Stimulated activated memory B cell treated with anti-CD40 and anti-IgM and Interleukin-4, amounts not matched to agents 10 μg/mL and 1 μg/mL and 100 μg/mL, for 72 hours (primary cell): ENCODE measurements around the gene CDH23.

Experiments used
- ATAC-seq: fragments of 150-1000 bp; cut with Tn5 transposase; 2 replicates; pipeline ENCODE4 v1.10.0; 2021
- H3K27ac Mint-ChIP-seq: one replicate; pipeline ENCODE4 v1.8.0; 2022; ENCODE audit warnings: mild to moderate bottlenecking, mixed read lengths
- H3K27me3 Mint-ChIP-seq: one replicate; pipeline ENCODE4 v1.8.0; 2022; ENCODE audit warnings: mixed read lengths
- H3K36me3 Mint-ChIP-seq: one replicate; pipeline ENCODE4 v1.8.0; 2022; ENCODE audit warnings: mixed read lengths
- H3K4me1 Mint-ChIP-seq: one replicate; pipeline ENCODE4 v1.8.0; 2022; ENCODE audit warnings: mixed read lengths
- H3K4me3 Mint-ChIP-seq: one replicate; pipeline ENCODE4 v1.8.0; 2022; ENCODE audit warnings: mild to moderate bottlenecking, moderate library complexity, mixed read lengths
- H3K9me3 Mint-ChIP-seq: one replicate; pipeline ENCODE4 v1.8.0; 2022; ENCODE audit warnings: mixed read lengths

CDH23 gene

DNA sequence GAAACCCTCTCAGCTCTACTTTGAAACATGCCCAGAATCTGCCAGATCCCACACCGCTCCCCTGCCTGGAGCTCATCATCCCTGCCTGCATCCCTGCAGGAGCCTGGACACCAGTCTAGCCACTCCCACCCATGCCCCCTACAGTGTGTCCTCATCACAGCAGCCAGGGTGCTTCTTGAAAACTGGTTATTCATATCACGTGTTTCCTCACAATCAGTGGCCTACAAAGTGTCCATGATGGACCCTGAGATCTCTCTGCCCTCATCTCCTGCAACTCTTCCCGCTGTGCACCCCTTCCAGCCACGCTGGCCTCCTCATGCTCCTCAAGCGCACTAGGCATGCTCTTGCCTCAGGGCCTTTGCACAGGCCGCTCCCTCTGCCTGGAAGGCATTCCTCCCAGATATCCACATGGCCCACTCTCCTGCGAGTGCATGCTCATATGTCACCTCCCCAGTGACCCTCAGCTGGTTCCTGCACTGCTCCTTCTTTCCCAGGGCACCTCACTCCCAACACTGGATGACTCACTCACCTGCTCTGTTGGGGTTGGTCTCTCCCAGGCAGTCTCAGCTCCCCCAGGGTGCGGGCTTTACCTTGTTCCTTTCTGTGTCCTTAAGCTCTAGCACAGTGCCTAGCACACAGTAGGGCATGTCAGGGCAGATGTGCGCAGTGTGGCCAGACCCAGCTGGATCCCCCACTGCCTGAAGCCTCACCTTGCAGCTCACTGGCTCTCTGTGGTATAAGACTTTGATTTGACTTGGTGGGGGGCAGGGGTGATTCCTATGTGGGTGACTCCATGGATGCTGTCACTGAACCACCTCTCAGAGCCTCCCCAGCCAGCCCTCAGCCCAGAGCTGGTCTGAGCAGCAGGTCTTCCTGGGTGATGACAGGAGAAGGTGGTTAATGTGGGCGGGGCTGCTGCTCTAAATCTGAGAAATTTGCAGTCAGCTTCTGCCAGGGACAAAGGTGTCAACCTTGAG is 37.3 kb downstream of the CDH23 start:
- Mint-ChIP-seq H3K27ac (no peak overlapping the region), H3K4me3 (no peak overlapping the region), H3K36me3 (no peaks in the 10 kb centered on the region), H3K27me3 (peaks cover 36% of the 10 kb centered on the region), H3K4me1 (no peaks in the 10 kb centered on the region), H3K9me3 (no peaks in the 10 kb centered on the region)
- no peak for ATAC-seq

DNA sequence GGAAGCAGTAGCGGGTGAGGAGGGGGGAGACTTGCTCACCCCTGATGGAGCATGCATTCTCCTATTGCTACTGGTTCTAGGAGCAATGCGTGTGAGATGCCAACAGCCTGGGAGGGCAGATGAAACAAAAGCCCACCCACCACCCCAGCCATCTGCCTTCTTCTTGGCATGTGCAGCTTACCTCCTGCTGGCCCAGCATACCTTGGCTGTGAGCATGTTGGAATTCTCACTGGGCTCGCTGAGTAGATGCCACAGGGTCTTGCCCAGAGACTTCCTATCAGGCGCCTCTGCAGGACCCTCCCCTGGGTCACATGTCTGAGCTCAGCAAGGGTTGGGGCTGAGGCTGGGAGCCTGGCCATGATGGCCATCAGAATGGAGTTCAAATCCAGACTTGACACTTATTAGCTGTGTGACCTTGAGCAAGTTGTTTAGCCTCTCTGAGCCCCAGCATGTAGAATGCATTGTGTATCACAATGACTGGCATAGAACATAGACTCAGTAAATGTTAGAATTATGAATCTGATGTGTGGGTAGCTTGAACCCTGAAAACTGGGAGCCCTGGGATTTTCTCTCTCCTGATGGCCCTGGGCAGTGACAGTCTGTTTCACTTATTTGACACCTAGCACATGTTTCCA is 38.2 kb downstream of the CDH23 start:
- Mint-ChIP-seq H3K4me3 (no peak overlapping the region), H3K9me3 (no peaks in the 10 kb centered on the region), H3K27me3 (peaks cover 28% of the 10 kb centered on the region)

DNA sequence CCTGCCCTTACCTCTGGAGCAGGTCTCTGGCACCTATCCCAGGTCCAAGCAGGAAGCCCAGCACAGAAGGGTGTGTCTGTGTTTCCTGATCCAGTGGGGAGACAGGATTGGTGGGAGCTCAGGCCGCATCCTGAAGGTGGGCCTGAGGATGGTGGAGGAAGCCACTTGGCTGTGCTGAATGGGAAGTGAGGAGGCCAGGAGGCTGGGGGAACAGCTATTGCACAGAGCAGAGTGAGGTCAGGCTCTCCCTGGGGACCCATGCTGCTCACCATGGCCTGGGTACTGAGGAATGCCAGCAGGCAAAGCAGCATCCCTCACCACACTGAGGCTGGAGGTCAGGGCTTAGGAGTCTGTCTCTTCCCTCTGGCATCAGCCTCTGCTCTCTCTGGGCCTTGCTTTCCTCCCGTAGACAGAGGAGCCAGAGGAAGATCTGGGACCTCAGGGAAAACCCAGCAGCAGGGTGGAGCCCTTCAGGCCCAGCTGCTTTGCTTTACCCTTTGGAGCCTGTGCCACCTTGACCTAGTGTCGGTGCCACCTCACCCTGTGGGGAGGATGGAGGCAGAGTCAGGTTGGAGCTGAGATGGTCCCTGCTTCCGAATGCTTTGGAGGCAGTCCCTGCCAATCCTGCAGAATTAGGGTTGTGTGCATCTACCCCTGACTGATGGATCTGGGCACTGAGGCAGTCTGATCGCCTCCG is 39.0 kb downstream of the CDH23 start:
- ATAC-seq, result peak; percentile 4
- H3K27me3 Mint-ChIP-seq, result peaks cover 25% of the 10 kb centered on the region
- no peak overlapping the region for H3K27ac Mint-ChIP-seq
- no peaks in the 10 kb centered on the region for H3K9me3 Mint-ChIP-seq
- H3K4me3 Mint-ChIP-seq, result no peak overlapping the region
- no peaks in the 10 kb centered on the region for H3K36me3 Mint-ChIP-seq
- no peaks in the 10 kb centered on the region for H3K4me1 Mint-ChIP-seq

More for the DNA sequence above, 38.2 kb downstream of the CDH23 start:
- H3K36me3 Mint-ChIP-seq, result no peaks in the 10 kb centered on the region
- ATAC-seq, result no peak
- no peaks in the 10 kb centered on the region for H3K4me1 Mint-ChIP-seq
- no peak overlapping the region for H3K27ac Mint-ChIP-seq

DNA sequence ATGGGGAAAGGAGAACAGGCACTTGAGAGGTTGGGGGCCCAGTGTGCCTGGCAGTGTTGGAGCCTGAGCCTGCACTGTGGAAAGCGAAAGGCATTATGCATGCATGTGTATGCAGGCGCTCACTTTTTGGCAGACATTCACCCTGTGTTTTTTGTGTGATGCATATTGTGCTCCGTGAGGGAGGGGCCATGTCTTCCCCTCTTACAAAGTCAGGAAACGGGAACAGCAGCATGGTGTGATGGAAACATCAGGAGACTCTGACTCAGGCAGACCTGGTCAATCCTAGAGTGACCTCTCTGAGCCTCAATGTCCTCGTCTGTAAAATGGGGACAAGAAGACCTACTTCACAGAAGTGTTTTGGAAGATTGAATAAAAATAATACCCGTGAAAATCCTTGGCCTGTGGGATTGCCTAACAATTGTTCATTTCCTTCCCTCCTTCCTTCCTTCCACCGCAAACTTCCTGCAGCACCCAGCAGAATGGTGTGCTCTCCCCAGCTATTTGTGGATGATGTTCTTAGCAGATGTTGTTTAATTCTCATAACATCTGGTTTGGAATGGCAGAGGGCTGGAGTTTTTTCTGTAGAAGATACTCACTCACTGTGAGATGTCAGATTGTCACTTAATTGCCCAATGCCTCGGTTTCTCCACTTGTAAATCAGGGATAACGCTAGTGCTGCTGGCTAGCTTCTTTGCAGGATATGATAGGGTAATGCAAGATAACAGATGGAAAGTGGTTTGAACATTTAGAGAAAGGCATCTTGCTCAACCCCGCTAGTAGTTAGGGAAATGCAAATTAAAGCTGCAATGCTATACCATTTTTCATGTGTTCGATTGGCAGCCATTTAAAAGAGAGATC is 39.8 kb downstream of the CDH23 start:
- no peak overlapping the region for H3K27ac Mint-ChIP-seq
- no peak overlapping the region for H3K4me3 Mint-ChIP-seq
- ATAC-seq, result no peak
- H3K36me3 Mint-ChIP-seq, result no peaks in the 10 kb centered on the region
- no peaks in the 10 kb centered on the region for H3K9me3 Mint-ChIP-seq
- H3K27me3 Mint-ChIP-seq, result peaks cover 25% of the 10 kb centered on the region
- no peaks in the 10 kb centered on the region for H3K4me1 Mint-ChIP-seq

DNA sequence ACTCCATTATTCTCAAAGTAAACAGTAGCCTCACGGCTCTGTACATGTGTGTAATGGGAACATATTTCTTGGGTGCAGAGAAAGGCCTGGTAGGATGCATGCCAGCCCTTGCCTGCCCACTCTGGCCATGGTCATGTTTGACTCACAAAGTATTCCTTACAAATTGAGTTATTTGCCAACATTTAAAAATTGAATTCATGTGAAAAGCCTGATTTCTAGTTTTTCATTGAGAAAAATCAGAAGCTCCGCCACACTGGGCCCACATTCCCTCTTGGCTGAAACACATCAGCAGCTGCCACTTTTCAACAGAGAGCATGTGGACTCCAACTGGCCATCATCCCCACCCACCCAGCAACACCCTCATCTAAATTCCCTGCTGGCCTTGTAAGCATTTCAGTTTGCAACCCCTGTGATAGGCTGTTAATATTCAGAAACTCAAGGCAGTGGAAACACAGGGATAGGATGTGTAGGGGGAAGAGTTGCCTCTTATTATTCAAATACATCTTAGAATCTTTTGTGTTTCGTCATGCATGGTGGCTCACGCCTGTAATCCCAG is 40.9 kb downstream of the CDH23 start:
- H3K4me1 Mint-ChIP-seq, result no peaks in the 10 kb centered on the region
- H3K36me3 Mint-ChIP-seq, result no peaks in the 10 kb centered on the region
- no peak overlapping the region for H3K4me3 Mint-ChIP-seq
- no peak for ATAC-seq
- no peak overlapping the region for H3K27ac Mint-ChIP-seq
- no peaks in the 10 kb centered on the region for H3K9me3 Mint-ChIP-seq
- peaks cover 15% of the 10 kb centered on the region for H3K27me3 Mint-ChIP-seq

DNA sequence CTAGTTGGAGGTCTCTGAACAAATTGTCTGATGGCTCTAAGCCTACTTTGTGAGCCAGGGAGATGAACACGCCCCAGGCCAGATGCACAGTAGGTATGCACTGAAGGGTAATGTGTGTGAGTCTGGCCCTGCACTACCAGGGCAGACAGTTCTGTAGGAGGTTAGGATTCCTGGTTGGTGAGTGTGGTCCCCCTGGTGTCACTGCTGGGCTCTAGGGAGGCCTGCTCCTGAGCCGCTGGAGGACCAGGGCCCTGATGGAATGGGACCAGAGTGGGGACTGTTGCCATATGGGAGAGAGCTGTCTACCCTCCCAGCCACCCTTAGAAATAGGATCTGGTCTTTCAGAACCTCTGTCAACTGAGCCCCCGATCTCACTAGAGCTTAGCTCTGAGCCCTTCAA is 42.0 kb downstream of the CDH23 start:
- no peaks in the 10 kb centered on the region for H3K36me3 Mint-ChIP-seq
- no peak for ATAC-seq
- H3K4me3 Mint-ChIP-seq, result no peak overlapping the region
- H3K27ac Mint-ChIP-seq, result no peak overlapping the region
- peaks cover 8% of the 10 kb centered on the region for H3K27me3 Mint-ChIP-seq
- no peaks in the 10 kb centered on the region for H3K4me1 Mint-ChIP-seq
- no peaks in the 10 kb centered on the region for H3K9me3 Mint-ChIP-seq

DNA sequence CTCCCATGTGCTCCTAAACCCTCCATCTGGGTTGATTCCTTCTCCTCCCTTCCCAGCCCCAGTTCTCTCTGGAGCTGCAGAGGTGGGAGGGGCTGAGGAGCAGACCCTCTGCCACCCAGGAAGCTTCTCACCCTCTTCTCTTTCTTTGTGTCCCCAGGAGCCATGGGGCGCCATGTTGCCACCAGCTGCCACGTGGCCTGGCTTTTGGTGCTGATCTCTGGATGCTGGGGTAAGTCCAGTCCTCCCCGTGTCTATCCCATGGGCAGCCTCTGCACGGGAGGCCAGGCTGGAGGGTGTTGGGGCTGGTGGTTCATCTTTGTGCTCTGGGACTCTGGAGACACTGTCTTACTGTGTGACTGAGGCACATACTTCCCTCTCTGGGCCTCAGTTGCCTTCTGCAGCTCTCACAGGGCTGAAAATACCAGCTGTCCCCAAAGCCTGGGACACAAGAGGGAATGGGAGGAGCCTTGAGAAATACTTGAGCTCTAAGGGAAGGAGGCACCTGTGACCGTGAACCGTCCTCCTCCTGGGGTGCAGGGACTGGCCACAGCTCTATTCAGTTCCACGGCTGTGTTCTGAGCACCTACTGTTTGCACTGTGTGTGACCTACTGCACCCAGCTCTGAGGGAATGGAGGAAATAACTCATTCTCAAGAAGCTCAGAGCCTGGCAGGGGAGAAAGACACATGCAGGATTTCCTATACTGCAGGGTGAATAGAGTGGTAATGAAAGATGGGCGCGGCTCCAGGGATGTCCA is 43.1 kb downstream of the CDH23 start:
- no peak overlapping the region for H3K27ac Mint-ChIP-seq
- no peaks in the 10 kb centered on the region for H3K27me3 Mint-ChIP-seq
- H3K9me3 Mint-ChIP-seq, result no peaks in the 10 kb centered on the region
- H3K36me3 Mint-ChIP-seq, result no peaks in the 10 kb centered on the region
- no peak overlapping the region for H3K4me3 Mint-ChIP-seq
- ATAC-seq, result no peak
- no peaks in the 10 kb centered on the region for H3K4me1 Mint-ChIP-seq

DNA sequence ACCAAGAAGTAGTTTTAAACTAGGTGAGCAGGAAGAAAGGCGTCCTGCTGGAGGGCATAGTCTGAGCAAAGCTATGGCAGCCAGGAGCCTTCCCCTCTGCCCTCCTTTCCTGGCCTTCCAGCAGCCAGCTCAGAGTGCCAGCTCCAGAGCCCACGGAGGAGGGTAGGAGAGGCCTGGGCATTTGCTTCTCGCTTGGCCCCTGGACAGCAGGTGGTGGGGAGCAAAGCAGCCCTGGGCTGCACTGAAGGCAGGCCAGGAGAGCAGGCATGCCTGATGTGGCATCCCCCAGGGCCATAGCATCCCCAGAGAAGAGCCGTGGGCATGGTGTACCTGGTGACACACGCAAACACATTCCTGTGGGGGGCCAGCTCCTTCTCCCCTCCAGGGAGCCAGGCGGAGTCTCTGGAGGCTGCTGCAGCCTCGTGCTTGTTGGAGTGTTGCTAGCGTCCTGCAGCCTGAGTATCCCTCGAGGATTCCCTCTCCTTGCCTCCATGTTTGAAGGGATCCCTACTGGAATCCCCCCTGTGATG is 43.9 kb downstream of the CDH23 start:
- Mint-ChIP-seq H3K4me1 (no peaks in the 10 kb centered on the region), H3K27ac (no peak overlapping the region), H3K36me3 (no peaks in the 10 kb centered on the region), H3K4me3 (no peak overlapping the region), H3K9me3 (no peaks in the 10 kb centered on the region), H3K27me3 (no peaks in the 10 kb centered on the region)
- no peak for ATAC-seq

DNA sequence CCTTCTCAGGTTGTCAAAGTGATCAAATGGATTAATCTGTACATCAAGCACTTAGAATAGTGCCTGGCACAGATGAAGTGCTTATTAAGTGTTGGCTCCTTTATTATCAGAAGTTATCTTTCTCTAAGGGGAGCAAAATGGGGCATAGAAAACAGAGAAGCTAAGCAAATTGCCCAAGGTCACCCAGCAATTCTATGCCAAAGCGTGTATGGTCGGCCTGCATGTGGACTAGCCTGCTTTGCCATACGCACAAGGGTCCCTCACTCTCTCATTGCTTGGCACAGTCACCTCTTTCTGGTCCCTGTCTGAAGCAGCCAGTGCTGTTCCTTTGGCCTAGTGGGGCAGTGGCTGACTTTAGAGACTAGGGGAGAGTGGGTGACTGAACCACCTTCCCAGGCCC is 45.3 kb downstream of the CDH23 start:
- no peaks in the 10 kb centered on the region for H3K4me1 Mint-ChIP-seq

DNA sequence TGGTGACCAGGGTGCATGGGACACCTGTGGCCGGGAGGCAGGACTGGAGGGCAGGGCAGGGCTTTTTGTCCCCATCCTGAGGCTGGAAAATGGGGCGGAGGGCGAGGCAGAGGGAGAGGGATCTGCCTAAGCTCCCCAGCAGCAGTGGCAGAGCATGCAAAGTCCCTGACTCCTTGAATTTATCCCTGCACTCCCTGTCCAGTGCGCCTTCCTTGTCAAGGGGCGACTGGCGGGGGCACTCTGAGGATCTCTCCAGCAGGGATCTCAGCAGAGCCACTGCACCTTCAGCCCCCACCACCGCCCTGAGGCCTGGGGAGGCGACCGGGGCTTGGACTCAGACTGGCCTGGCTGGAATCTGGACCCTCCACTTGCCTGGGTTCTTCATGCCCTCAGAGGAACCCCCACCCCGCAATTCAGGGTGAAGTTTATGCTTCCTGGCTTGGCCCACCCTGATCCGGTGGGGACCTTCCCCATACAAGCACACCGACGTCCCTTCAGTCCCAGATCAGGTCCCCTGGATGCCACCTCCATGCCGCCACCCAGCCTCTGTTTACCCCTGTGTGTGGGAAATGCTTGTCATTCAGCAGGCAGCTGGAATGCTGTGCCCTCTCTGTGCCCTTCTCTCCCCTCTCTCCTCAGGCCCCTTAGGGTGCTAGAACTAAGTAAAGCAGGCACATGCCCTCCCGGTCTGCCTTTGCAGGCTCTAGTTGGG is 46.3 kb downstream of the CDH23 start:
- no peaks in the 10 kb centered on the region for H3K36me3 Mint-ChIP-seq
- ATAC-seq, result no peak
- no peaks in the 10 kb centered on the region for H3K9me3 Mint-ChIP-seq
- no peak overlapping the region for H3K4me3 Mint-ChIP-seq
- H3K27me3 Mint-ChIP-seq, result no peaks in the 10 kb centered on the region
- H3K4me1 Mint-ChIP-seq, result no peaks in the 10 kb centered on the region
- no peak overlapping the region for H3K27ac Mint-ChIP-seq

More for the DNA sequence above, 45.3 kb downstream of the CDH23 start:
- H3K36me3 Mint-ChIP-seq, result no peaks in the 10 kb centered on the region
- ATAC-seq, result no peak
- no peaks in the 10 kb centered on the region for H3K9me3 Mint-ChIP-seq
- no peak overlapping the region for H3K27ac Mint-ChIP-seq
- no peak overlapping the region for H3K4me3 Mint-ChIP-seq
- no peaks in the 10 kb centered on the region for H3K27me3 Mint-ChIP-seq

DNA sequence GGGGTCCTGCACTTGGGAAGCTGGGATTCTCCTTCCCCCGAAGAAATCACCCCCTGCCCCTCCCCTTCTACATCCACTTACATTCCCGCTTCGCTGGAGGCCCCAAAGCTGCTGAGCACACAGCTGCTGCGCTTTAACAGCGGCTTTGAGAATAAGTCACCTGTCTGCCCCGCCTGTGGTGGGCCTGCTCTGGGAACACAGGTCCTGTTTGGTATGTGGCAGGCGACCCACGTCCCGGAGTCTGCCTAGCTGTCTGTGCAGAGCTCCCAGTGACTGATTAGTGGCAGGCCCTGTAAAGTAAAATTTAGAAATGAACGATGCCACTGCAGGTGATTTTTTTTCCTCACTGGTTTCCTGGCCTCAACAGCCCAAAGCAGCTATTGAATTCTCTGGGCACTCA is 47.0 kb downstream of the CDH23 start:
- Mint-ChIP-seq H3K9me3 (no peaks in the 10 kb centered on the region), H3K27ac (no peak overlapping the region), H3K4me1 (no peaks in the 10 kb centered on the region), H3K4me3 (no peak overlapping the region), H3K27me3 (no peaks in the 10 kb centered on the region), H3K36me3 (no peaks in the 10 kb centered on the region)
- ATAC-seq, result no peak

DNA sequence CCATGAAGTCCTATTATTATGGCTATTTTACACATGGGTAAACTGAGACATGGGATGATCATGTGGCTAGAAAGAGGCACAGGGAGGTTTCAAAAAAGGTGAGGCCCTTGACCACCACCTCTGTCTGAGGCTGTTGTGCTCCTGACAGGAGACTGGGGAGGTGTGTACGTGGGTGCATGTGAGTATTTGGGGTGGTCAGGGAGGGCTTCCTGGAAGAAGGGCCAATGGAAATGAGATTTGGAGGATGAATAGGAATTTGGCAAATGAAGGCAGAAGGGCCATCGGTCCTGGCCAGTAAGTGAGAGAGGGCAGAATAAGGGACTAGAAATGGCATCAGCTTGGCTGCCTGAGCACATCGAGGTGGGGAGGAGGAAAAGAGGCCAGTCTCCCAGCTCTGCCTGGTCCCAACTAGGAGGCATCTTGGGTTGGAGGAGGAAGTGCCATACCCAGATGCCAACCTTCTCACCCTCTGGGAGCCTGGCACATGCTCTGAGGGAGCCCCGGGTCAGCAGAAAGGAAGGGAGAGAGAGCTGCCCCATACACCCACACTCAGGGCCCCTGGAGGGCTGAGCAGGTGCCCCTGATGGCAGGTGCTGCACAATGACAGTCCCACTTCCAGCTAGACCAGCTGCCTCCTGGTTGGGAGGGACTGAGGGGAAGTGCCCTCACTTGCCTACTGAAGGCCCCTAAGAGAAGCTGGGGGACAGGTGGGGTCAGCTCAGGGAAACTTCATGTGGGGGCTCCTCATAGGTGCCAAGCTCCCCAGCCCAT is 47.7 kb downstream of the CDH23 start:
- no peaks in the 10 kb centered on the region for H3K27me3 Mint-ChIP-seq
- H3K27ac Mint-ChIP-seq, result no peak overlapping the region

DNA sequence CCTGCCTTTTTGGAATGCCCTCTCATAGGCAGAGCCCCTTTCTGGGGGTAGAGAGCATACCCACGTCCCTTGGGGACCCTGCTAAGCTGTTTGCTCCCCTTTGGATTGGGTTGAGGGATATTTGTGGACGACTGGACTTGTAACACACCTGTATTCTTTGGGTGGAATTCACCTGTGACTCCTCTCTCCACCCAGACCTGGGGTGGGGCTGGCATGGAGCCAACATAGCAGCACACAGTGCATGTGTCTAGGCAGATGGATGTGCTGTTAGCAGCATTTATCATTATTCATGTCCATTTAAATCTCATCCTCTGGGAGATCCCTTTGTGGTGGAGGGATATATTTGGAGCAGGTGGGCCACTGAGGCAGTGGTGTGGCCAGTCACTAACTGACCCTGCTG is 51.0 kb downstream of the CDH23 start:
- no peaks in the 10 kb centered on the region for H3K27me3 Mint-ChIP-seq
- no peak overlapping the region for H3K27ac Mint-ChIP-seq
- H3K4me3 Mint-ChIP-seq, result no peak overlapping the region
- H3K9me3 Mint-ChIP-seq, result no peaks in the 10 kb centered on the region
- H3K36me3 Mint-ChIP-seq, result no peaks in the 10 kb centered on the region
- no peak for ATAC-seq
- H3K4me1 Mint-ChIP-seq, result no peaks in the 10 kb centered on the region

More for the DNA sequence above, 47.7 kb downstream of the CDH23 start:
- no peaks in the 10 kb centered on the region for H3K4me1 Mint-ChIP-seq
- H3K9me3 Mint-ChIP-seq, result no peaks in the 10 kb centered on the region
- H3K4me3 Mint-ChIP-seq, result no peak overlapping the region
- ATAC-seq, result no peak
- H3K36me3 Mint-ChIP-seq, result no peaks in the 10 kb centered on the region
